Smooth muscle cell (in vitro differentiated cells): ENCODE measurements around the gene CDH13. TPM values are rescaled to one million over a fixed set of nuclear protein-coding genes. Genes with fewer than 3 reads are reported as not detected.

Experiments
- DNase-seq: peaks from one replicate; lab custom pipeline; 2025; ENCODE audit not compliant: unreplicated experiment; lab: John Stamatoyannopoulos, UW
- H2AFZ ChIP-seq: fragments of 200-600 bp; sonication (generic); 2 replicates; pipeline ENCODE4 v1.6.0; 2016; ENCODE audit warnings: antibody characterized with exemption, low read depth, mild to moderate bottlenecking
- H3F3A ChIP-seq: fragments of 200-600 bp; sonication (generic); 2 replicates; pipeline ENCODE4 v1.6.0; 2017; ENCODE audit warnings: antibody characterized with exemption, low read depth
- H3K27ac ChIP-seq: fragments of 200-600 bp; sonication (generic); 2 replicates; pipeline ENCODE4 v1.5.1; 2016; ENCODE audit warnings: low read depth, mild to moderate bottlenecking
- H3K27me3 ChIP-seq: fragments of 200-600 bp; sonication (generic); 2 replicates; pipeline ENCODE4 v1.6.1; 2016; ENCODE audit warnings: low read depth, mild to moderate bottlenecking
- H3K36me3 ChIP-seq: fragments of 200-600 bp; sonication (generic); 2 replicates; pipeline ENCODE4 v1.5.1; 2016; ENCODE audit warnings: low read depth
- H3K4me1 ChIP-seq: fragments of 200-600 bp; sonication (generic); 2 replicates; pipeline ENCODE4 v1.5.1; 2016; ENCODE audit warnings: low read depth
- H3K4me2 ChIP-seq: fragments of 200-600 bp; sonication (generic); 2 replicates; pipeline ENCODE4 v1.6.0; 2016; ENCODE audit warnings: mild to moderate bottlenecking
- H3K4me3 ChIP-seq: fragments of 200-600 bp; sonication (generic); 2 replicates; pipeline ENCODE4 v1.5.1; 2016; ENCODE audit warnings: mild to moderate bottlenecking
- H3K79me2 ChIP-seq: fragments of 200-600 bp; sonication (generic); 2 replicates; pipeline ENCODE4 v1.6.0; 2016; ENCODE audit warnings: low read depth, mild to moderate bottlenecking
- H3K9ac ChIP-seq: fragments of 200-600 bp; sonication (generic); 2 replicates; pipeline ENCODE4 v1.6.0; 2016; ENCODE audit warnings: low read depth
- H3K9me3 ChIP-seq: fragments of 200-600 bp; sonication (generic); replicated peaks from 2 replicates; pipeline ENCODE4 v1.5.1; 2016; ENCODE audit warnings: low read depth
- H4K20me1 ChIP-seq: fragments of 200-600 bp; sonication (generic); 2 replicates; pipeline ENCODE4 v1.6.0; 2016; ENCODE audit warnings: low read depth
- WGBS: methylation state at CpG from one replicate; pipeline ENCODE4 v1.1.7; 2016; ENCODE audit warnings: low lambda C conversion rate; 5-methylcytosine and 5-hydroxymethylcytosine counted together
- polyA plus RNA-seq: library from polyadenylated mRNA; unstranded; fragments of >200 nt; fragmentation: Nextera tagmentation; extraction: Ambion mirVana; gene quantifications from 2 replicates; pipeline ENCODE4 v1.2.1, GENCODE V29; 2016
- total RNA-seq: library from RNA; depleted of rRNA; stranded (reverse); fragments of >200 nt; gene quantifications from 2 replicates; pipeline ENCODE4 v1.2.3, GENCODE V29; 2014
- TF ChIP-seq, protein P1 (sequence below): fragments of 200-600 bp; sonication (generic); IDR thresholded peaks from 2 replicates; pipeline ENCODE4 v1.5.1; 2017; ENCODE audit warnings: borderline replicate concordance, mild to moderate bottlenecking, antibody characterized with exemption; ENCODE audit not compliant: insufficient read depth, poor library complexity, severe bottlenecking

Gene CDH13
- total and polyA plus RNA-seq, 2 experiments from 2014 or later = 12.1 to 32.2 TPM

DNA sequence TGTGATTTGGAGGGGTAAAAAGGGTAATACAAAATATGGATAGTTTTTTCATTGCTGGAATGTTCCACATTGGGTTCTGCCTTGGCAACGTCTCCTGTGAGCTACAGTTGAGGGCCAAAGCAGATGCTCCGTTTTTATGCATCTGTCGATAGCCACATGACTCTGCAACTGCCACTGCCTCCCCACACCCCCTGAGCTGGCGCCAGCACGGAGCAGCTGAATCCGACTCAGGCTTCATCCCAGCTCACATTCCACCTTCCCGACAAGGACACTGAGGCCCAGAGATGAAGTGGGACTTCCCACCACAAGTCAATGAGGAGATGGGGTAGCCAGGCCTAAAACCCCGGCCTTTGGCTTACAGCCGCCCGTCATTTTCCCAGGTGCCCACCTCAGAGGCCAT, 334.1 kb downstream of the CDH13 start:
- H3K9me3 ChIP-seq = no peaks in the 10 kb centered on the region
- WGBS = 93% methylated on average over 10 of the region's 10 CpGs
- no peaks in the 10 kb centered on the region for H4K20me1 ChIP-seq
- DNase-seq = no peak
- H3K27ac ChIP-seq = no peak overlapping the region
- no peaks in the 10 kb centered on the region for H3F3A ChIP-seq
- no peaks in the 10 kb centered on the region for H3K79me2 ChIP-seq
- H2AFZ ChIP-seq = no peak overlapping the region
- H3K36me3 ChIP-seq = no peaks in the 10 kb centered on the region
- H3K27me3 ChIP-seq = no peaks in the 10 kb centered on the region
- H3K4me3 ChIP-seq = no peak overlapping the region
- H3K9ac ChIP-seq = no peak overlapping the region
- TF ChIP-seq, protein P1, sequence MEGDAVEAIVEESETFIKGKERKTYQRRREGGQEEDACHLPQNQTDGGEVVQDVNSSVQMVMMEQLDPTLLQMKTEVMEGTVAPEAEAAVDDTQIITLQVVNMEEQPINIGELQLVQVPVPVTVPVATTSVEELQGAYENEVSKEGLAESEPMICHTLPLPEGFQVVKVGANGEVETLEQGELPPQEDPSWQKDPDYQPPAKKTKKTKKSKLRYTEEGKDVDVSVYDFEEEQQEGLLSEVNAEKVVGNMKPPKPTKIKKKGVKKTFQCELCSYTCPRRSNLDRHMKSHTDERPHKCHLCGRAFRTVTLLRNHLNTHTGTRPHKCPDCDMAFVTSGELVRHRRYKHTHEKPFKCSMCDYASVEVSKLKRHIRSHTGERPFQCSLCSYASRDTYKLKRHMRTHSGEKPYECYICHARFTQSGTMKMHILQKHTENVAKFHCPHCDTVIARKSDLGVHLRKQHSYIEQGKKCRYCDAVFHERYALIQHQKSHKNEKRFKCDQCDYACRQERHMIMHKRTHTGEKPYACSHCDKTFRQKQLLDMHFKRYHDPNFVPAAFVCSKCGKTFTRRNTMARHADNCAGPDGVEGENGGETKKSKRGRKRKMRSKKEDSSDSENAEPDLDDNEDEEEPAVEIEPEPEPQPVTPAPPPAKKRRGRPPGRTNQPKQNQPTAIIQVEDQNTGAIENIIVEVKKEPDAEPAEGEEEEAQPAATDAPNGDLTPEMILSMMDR = no peak
- no peaks in the 10 kb centered on the region for H3K4me1 ChIP-seq
- H3K4me2 ChIP-seq = no peak overlapping the region

- no peaks in the 10 kb centered on the region for H4K20me1 ChIP-seq
- no peaks in the 10 kb centered on the region for H3K79me2 ChIP-seq
- no peak overlapping the region for H2AFZ ChIP-seq
- H3K9me3 ChIP-seq = no peaks in the 10 kb centered on the region
- no peak for DNase-seq
- TF ChIP-seq, protein P1 = no peak
- 95% methylated on average over 11 of the region's 11 CpGs for WGBS
- no peaks in the 10 kb centered on the region for H3K36me3 ChIP-seq
- H3K27me3 ChIP-seq = no peaks in the 10 kb centered on the region
- no peaks in the 10 kb centered on the region for H3F3A ChIP-seq
- no peak overlapping the region for H3K4me3 ChIP-seq
- no peak overlapping the region for H3K27ac ChIP-seq
- no peak overlapping the region for H3K4me2 ChIP-seq
- no peaks in the 10 kb centered on the region for H3K4me1 ChIP-seq
- H3K9ac ChIP-seq = no peak overlapping the region
Measured at GRCh38 chr16:82963653-82964052, 336.9 kb downstream of the CDH13 start.

DNA sequence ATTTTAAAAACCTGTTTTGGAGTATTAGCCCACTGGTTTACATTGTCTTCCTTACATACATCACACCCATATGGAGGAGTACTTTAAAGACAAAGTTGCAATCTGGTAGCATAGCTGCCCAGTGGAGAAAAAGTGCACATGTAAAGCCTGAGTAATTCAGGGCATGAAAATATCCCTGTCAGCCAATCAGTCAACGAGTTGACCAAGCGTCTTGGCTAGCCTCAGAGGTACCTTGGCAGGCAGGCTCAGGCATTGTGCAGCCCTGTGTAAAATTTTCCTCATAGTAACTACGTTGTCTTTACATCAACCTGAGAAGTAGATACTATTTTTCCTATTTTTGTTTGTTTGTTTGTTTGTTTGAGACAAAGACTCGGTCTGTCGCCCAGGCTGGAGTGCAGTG, 339.0 kb downstream of the CDH13 start:
- Histone ChIP-seq H3K4me3 (no peak overlapping the region), H3K36me3 (no peaks in the 10 kb centered on the region), H4K20me1 (no peaks in the 10 kb centered on the region), H3F3A (no peaks in the 10 kb centered on the region), H3K27ac (no peak overlapping the region), H3K9ac (no peak overlapping the region), H3K4me2 (no peak overlapping the region), H2AFZ (no peak overlapping the region), H3K4me1 (no peaks in the 10 kb centered on the region), H3K79me2 (no peaks in the 10 kb centered on the region), H3K27me3 (no peaks in the 10 kb centered on the region), H3K9me3 (no peaks in the 10 kb centered on the region)
- WGBS = 93% methylated on average over 5 of the region's 5 CpGs
- TF ChIP-seq, protein P1 = no peak
- DNase-seq = no peak

DNA sequence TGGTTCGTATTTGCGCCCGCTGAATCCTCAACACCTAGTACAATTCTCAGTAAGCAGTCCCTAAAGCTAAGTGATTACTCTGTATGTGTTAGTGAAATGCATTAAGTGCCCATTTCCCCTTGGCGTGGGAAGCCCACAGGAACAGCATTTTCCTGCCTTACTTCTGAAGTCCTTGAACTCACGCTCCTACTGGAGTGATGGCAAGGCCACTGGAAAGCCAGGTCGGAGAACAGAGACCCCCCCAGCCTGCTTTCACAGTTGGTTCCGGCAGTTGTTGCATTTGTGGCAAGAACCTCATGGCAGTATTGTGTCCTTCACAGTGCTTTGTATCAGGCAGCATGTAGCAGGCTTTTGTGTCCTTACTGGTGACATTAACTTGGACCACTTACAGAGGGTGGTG, 340.7 kb downstream of the CDH13 start:
- H3K79me2 ChIP-seq = no peaks in the 10 kb centered on the region
- H3K4me2 ChIP-seq = no peak overlapping the region
- no peaks in the 10 kb centered on the region for H3K27me3 ChIP-seq
- H4K20me1 ChIP-seq = no peaks in the 10 kb centered on the region
- WGBS = 95% methylated on average over 7 of the region's 7 CpGs
- no peaks in the 10 kb centered on the region for H3K4me1 ChIP-seq
- H3K4me3 ChIP-seq = no peak overlapping the region
- H3K27ac ChIP-seq = no peak overlapping the region
- no peaks in the 10 kb centered on the region for H3K9me3 ChIP-seq
- H2AFZ ChIP-seq = no peak overlapping the region
- no peak for DNase-seq
- TF ChIP-seq, protein P1 = no peak
- no peak overlapping the region for H3K9ac ChIP-seq
- H3F3A ChIP-seq = no peaks in the 10 kb centered on the region
- H3K36me3 ChIP-seq = no peaks in the 10 kb centered on the region
